NCI-H524 treated with DMSO at 0.1 percent for 48 hours (cell line): ENCODE data around the gene ITPRID1.

Experiments used
- DNase-seq: peaks from one replicate; lab custom pipeline; 2025; lab: John Stamatoyannopoulos, UW

The ITPRID1 gene

DNA sequence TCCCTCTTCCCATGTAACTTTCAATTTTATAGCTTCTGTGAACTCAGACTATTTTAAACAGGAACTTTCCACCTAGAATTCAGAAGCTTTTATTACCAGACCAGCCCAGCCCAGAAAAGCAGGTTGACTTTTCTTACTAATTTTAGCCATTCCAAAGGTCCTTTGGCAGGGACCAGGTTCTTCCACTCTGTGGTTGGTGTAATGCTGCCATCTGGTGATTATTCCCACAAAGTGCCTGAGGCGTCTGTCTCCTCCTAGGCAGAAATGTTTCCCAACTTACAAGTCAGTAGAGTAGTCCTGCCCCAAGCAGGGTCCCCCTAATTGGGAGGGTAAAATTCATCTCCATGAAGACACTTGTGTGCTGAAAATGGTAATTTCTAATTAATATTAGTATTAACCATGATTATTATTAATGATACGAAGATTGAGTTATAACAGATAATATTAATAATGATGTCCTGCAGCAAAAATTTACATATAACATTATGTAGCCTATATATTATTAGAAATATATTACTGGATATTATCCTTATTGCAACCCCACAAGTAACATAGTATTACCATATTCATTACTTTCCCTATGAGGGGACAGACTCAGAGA lies 120.1 kb downstream of the ITPRID1 start:
- DNase-seq, result peak; percentile 20

DNA sequence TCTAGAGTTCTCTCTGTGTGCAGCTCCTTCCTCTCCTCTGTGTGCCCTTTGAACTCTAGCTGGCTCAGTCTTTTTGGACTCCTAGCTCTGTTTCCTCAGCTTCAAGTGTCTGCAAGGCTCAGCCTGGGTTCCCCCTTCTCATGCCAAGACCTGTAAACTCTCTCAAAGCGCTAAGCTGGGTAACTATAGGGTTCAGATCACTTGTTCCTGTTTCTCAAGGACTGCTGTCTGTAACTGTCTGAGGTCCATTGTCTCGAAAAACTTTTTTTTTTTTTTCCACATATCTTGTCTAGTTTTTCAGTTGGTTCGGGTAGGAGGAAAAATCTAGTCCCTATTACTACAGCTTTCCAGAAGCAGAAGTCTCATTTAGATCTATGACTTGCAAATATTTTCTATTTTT lies 126.5 kb downstream of the ITPRID1 start:
- no peak for DNase-seq

DNA sequence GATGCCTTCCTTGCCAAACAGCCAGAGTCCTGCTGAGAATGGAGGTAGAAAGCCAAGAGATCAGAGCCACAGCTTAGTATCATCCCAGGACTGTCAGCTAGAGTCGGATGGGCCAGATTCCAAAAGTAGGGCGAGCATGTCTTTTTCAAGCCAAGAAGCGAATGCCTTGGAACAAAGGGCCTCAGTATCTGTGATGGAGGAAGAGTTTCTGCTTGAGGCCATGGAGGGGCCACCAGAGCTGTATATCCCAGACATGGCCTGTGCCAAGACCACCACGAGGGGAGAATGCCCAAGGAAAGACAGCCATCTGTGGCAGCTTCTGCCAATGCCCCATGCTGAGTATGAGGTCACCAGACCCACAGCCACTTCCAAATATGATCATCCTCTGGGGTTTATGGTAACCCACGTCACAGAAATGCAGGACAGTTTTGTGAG lies 128.8 kb downstream of the ITPRID1 start:
- DNase-seq, result no peak

DNA sequence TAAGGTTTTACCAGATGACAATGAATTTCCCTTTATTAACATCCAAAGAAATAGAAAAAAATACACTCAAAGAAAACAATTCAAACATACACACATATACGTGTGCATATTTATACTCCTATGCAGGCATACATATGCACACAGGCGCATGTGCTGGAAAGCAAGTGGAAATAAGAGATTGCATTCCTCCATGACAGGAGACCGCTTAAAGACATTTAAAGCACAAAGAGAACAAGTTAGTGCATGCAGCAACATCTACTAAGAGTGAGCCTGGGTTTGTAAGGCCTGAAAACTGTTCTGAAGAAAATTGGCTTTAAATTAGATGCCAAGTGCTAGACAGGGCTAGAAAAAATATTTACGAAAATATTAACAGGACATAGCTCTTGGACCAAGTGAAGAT lies 133.1 kb downstream of the ITPRID1 start:
- no peak for DNase-seq

DNA sequence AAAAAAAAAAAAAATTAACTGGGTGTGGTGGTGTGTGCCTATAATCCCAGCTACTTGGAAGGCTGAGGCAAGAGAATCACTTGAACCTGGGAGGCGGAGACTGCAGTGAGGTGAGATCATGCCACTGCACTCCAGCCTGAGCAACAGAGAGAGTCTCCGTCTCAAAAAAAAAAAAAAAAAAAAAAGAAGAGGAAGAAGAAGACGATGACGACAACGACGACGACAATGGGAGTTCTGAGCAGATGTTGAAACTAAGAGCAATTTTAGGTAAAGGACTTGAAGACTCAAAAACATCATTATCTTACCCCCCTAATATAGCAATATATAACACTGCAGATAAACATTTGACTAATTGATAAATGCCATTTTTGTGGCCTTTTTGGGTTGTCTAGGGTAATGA lies 133.6 kb downstream of the ITPRID1 start:
- no peak for DNase-seq

DNA sequence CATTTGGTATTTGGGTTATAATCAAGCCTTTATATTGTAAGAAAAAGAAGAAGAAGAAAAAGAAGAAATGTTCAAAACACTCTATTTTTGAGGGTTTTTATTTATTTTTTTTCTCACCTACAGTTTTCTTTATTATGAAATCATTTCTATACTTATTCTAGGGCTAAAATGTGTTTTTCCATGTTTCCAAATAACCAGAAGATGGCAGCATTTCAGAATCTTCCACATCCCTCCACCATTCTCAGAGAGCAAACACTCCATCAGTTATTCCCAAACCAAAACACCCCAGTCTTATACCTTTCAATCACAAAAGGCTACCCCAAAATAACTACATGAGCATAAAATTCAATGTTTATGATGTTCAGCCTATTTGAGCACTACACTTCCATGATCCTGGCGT lies 134.4 kb downstream of the ITPRID1 start:
- DNase-seq, result no peak

DNA sequence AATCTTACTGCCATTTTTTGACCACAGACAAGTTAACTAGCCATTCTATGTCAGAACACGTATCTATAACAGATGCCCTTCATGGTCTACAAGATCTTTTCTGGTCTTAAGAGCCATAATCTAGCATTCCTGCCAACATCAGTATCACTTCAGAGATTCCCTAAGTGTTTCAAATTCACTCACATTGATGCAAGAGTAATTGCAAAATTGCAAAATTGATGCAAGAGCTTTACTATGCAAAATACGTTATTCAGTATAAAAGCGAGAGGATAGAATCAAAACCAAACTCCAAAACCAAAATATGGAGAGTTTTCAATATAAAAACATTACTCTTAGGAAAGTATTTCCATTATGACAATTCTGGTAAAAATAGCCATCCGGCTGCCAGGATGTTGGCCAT lies 135.0 kb downstream of the ITPRID1 start:
- DNase-seq, result no peak

DNA sequence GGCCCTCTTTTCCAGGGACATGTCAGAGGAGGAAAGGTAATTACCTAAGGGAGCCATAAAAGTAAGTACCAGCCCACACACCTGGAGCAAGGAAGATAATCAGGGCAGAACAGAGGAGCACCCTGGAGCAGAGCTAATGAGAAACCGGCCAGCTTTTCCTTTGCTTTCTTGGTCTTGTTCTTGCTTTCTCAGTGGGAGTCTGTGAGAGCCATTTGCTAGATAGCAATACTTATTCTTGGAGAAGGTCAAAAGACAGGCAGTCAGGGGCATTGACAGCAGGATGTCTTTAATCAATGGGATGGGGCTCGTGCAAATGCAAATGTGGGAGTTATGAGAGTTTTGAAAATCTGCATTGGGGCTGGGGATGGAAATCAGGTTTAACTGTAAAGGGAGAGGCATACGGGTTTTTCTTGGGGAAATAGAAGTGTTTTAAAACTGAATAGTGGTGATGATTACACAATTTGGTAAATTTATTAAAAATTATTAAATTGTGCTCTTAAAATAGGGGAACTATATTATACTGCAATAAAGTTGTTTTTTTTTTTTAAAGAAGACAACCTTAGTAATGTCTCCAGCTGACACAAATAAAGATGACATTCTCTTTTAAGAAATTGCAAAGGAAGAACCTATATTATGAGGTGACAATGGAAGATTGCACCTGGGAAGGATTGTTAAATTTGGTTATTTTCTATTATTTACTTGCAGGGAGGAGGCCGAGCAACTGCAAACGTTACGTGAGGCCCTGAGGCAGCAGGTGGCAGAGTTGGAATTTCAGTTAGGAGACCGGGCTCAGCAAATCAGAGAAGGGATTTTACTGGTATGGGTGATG lies 137.6 kb downstream of the ITPRID1 start:
- no peak for DNase-seq

DNA sequence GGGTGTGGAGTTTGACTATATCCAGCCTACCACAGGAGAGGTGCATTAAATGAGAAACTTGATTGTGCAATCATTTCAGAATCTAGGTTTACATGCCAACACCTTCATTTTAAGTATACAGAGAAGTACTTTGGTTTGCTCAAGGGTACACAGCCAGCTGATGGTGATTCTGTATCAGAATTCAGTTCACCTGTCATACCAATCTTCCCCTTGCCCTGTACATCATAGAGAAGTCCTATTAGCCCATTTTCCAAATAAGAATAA lies 138.1 kb downstream of the ITPRID1 start:
- DNase-seq, result no peak

DNA sequence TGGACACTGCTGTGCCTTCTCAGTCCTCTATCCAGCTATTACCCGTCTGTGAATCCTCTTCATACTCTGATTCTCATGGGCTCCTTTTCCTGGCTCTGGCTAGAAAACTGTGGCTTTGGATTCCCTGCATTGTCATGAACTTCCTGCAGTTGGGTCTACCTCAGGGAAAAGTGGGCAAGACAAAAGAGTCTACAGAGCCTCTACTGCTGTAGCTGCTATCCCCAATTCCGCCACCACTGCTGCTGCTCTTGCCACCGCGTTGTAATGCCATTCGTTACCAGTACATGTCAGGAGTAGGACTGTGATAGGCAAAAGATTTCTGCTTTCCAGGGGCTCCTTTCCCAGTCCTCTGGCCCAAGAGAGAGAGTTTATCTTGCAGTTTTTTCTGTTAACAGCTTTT lies 149.2 kb downstream of the ITPRID1 start:
- no peak for DNase-seq

DNA sequence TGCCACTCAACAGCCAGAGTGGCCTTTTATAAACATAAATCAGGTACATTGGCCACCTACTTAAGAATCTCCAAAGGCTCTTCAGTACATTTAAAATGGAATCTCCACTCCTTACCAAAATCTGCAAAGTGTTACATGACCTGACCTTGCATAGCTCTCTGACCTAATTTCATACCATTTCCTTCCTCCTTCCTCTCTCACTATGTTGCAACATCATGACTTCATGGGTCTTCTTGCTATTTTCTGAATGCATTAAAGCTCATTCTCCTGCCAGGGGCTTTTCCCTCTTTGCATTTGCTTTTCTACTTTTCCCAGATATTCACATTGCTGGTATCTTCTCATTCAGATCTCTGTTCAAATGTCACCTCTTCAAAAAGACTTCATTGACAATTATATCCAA lies 151.0 kb downstream of the ITPRID1 start:
- DNase-seq, result no peak

DNA sequence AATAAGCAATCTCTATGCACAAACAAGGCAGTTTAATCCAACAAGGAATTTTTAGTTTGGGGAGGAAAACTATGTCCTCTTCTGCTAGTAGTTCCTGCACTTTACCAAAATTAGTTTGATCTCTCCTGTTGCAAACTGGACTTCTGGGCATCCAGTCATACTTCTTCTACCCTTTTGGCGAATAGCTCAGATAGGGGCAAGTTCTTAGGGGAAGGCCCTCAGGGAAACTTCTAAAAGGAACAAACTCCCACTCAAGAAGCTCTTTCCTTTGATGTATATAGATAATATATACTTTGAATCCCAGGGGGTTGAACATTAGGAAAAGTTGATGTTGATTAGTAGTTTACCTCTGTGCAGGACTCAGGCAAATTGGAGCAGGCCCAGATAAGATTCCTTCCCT lies 151.7 kb downstream of the ITPRID1 start:
- no peak for DNase-seq

DNA sequence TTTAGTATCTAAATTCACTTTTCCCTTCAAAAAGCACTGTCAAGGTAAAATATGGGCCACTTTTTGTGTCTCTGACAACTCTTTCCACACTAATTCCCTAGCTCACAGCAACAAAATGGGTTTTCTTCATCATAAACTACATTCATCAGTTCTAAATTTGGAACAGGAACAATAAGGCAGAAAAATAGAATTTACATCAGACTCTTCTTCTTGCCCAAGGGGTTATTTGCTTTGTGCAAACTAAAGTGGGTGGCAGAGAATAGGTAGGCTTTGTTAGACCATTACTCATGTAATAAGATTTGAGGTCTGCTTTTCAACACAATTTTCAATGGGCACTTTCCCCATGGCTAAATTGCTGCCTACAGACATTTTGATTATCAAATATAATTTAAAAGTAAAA lies 155.6 kb downstream of the ITPRID1 start:
- no peak for DNase-seq

DNA sequence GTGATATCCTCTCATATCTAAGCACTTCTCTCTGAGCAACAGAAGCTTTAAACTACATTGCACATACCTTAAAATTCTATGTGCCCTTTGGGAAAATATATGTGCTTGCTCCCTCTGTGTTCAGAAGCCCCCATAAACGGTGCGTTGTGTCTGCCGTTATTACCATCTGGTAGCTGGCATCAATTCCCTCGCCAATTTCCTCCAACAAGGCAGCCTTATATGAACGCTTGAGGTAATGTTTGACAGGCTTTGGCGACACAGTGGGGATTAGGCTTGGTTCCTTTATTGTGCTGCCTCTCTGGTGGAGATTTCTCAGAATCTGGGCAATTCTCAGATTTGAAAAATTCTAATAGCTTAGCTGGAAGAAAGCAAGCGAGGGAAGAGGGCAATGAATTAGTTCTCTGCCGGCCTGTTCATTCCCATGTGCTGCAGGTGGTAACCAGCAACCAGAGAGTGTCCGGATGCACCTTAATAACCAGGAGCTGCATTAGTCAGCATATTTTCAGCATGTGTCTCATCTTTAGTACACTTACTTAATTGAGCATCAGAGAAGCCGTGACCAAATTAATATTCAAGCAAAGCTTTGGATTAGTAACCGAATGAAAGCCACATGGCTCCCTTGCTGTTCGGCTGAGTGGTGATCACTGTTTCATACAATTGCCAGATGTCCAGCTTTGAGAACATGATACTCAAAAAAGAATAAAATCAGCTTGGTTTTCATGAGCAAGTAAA lies 165.8 kb downstream of the ITPRID1 start:
- peak; percentile 99 for DNase-seq

DNA sequence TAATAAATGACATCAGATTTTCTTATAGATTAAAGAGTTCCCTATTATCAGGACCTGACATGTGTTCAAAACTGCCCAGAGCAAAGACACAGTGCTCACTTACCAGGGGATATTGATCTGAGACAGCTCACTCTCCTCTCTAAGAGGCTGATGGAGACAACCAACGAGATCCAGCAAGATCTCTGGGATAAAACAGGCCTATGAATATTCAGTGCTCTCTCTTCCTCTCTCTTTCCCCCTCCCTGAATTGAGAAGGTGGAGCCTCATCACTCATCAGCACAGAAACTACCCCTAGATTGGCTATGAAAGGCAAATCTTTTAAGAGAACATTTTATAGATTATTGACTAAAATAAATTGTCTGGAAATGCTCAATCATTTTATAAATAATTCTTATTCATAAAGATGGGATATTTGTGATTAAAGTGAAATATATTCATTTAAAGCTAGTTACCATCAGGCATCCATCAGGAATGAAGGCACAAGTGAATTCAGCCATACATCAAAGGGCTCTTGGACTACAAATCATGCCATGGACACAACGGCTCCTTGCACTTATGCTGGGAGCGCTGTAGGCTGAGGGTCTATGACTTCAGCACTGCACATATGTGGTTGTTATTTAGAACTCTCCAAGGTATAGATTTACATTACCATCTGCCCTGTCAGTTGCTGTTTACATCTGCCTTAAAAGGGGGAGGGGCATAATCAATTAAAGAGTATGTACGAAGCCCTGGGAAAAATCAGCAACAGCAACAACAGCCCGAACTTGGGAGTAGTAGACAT lies 169.7 kb downstream of the ITPRID1 start:
- peak; percentile 98 for DNase-seq

DNA sequence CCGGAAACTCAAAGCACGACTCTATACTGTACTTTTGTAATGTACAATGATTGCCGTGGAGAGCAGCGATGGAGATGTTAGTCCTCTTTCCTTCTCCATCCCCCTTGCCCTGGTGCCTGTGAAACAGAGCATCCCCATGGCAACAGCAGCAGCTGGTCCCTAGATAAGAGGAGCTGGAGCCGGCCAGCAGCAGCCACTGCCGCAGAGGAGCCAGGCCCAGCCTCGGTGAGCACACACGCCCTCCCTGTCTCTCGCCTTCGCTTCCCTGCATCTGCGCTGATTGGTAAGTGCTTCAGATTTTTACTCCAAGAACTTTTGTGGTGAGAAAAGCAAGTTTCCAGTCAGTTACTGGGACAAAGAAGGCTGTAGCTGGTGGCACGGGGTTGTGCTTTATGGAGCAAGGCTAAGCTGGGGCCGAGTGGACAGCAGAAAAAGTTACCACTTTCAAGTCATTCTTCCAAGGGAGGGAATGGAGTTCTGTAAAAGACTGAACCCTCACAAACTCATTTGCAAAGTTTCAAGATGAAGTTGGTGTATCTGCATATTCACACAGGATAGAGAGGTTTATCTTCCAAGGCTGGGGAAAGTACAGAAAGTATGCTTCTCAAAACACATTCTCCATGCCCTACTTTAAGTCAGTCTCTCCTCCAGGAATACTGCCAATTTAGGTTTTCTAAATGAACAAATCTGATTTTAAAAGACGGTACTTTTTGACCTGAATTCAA lies 173.3 kb downstream of the ITPRID1 start, which contains the start of gene PPP1R17:
Gene PPP1R17, plus strand, starts transcription at position 192 of the 725 bp plus-strand sequence. CDS start 5,227 bp downstream, outside the sequence.
- peak; percentile 64 for DNase-seq

DNA sequence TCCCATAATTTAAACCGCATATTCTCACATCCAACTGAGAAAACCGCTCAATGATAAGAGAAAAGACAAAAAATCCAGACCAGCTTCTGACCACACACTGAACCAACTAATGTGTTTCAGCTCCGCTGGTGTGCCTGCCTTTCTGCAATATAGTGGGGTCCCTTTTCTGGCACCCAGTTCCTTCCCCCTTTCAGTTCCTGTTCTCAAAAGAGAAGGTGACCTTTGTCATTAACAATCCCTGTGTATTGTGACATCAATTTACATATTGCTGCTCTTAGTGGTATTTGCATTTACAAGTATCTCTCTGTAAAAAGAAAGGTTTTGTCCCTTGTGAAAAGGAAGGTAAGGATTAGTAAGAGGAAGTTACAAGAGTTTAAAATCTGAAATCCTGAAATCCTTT lies 174.5 kb downstream of the ITPRID1 start:
- DNase-seq, result no peak

DNA sequence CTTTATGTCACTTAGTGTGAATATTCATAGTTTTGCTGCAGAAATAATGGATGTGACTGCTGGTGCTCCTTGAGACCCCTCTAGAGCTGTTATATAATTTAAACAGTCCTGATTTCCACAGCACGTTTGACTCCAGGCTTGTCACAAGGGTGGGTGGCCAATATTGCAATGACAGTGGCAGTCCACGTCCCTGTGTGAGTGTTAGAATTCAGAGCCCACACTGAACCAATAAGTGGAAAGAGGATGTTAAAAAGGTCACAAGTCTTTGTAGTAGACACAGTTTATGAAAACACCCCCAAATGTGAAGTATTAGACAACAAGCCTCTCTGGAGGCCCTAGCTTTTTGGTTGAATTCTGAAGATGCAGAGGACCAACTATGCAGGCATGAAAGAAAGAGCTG lies 175.1 kb downstream of the ITPRID1 start:
- no peak for DNase-seq

DNA sequence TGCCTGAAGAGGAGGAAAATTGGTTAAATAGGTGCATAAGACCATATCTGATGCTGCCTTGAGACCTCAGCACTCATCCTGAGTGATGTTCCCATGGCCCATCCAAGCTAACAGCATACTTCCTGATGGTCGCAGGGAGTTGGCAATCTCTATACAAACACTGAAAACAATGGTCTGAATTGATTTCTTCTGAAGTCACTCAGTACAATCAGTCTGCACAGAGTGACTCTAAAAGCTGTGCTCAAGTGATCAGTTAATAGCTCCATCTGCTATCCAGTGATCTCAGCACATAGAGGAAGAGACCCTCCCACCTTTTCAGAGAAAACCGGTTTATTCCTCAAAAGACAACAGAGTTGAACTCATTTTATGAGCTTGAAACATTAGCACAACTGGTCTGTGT lies 177.0 kb downstream of the ITPRID1 start:
- DNase-seq, result no peak

DNA sequence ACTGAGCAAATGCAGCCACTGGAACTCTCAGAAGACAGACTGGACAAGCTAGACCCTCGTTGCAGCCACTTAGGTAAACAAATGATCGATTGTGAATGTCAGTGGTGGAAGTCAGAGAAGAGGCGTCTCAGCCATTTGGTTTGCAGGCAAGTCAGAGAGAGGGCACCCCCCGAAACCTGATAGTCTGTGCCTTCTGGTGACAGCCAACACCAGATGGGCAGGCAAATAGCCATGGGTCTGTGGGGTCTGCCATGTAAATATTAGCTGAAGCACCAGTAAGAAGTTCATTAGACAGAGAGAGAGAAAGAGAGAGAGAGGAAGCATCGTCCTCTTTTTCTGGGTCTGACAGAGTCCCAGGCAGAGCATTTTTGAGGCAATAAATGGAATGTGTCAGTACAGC lies 178.6 kb downstream of the ITPRID1 start:
- peak; percentile 67 for DNase-seq

DNA sequence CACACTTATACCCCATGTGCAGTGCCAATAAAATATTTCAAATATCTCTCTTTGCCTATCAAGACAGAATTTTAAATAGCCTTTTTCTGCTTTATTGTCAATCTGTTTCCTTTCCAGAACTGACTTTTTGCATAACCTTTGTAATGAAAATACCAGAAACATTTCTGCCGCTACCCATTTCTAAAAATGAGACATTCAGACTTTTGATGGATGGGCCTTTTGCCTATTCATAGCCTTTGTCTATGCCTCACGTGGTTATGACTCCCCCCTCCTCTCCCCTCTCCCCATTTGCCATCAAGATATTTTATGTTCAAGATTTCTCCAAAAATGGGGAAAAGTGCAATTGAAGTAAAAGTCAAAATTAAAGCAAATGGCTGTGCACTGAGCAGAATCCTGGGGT lies 179.0 kb downstream of the ITPRID1 start:
- DNase-seq, result no peak
